ENCODE results near the gene RPL7A. TPM values are rescaled to one million over a fixed set of nuclear protein-coding genes. Genes with fewer than 3 reads are reported as not detected.
A peak's percentile ranks its signal among the peaks of the same experiment; 100 is the strongest.

The RPL7A gene
- total and polyA plus RNA-seq, 2 of the 13 experiments (the other 11 are each of a cell fraction or from before 2014, with no cell fraction given) = 2,401 to 2,938 TPM

DNA sequence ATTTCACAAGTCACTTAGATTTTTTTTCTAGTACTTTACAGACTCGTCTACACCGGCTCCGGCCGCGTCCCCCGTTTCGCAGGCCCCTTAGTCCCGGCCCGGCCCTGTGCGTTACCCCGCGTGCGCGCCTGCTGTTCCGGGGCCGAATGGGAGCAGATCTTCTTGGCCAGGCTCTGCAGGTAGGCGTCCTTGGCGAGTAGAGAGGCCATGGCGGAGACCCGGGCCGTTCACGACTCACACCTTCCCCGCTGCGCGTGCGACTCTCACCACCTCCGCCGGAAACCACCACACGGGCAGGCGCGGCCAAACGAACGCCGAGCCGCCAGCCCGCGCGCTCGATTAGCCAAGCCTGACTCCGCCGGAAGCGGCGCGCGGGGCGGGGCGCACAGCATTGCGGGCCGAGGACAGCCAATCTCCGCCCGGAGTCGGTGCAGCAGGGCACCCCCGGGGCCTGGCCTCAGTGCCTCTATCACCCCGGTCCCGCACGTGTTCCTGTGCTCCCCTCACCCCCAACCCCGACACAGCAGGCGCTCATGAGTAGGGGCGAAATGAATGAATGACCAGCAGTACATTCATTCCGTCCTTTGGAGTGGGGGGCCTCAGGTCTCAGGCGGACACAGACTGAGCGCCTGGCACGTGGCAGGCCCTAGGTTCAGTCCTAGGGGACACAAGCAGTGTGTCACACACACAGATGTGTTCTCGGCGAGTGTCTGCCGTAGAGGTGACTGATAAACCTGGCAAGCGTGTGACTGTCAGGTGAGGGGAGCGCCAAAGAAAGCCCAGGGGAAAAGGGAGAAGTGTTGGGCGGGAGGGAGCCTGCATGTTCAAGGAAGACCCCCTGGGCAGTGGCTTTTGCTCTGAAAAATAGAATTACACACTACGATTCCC, 11.8 kb upstream of the RPL7A start, which contains the start of gene SURF6 (continued):
- TF ChIP-seq HMG20A (CRISPR knock-in tag; IDR thresholded peaks at IDR 0.05; ENCODE audit: borderline replicate concordance) = 0 out of 2 replicates have a peak, but pooled peaks have one; percentile 47
- no peak for TF ChIP-seq CEBPB (IDR thresholded peaks at IDR 0.05; ENCODE audit: borderline replicate concordance, low read depth, low read length)
- no peak for TF ChIP-seq ARNT (IDR thresholded peaks at IDR 0.05)
- TF ChIP-seq, protein P1, sequence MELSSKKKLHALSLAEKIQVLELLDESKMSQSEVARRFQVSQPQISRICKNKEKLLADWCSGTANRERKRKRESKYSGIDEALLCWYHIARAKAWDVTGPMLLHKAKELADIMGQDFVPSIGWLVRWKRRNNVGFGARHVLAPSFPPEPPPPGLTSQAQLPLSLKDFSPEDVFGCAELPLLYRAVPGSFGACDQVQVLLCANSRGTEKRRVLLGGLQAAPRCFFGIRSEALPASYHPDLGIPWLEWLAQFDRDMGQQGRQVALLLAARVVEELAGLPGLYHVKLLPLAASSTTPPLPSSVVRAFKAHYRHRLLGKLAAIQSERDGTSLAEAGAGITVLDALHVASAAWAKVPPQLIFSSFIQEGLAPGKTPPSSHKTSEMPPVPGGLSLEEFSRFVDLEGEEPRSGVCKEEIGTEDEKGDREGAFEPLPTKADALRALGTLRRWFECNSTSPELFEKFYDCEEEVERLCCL (CRISPR knock-in tag; IDR thresholded peaks at IDR 0.05; ENCODE audit: borderline replicate concordance) = peak; percentile 84; the same call in 1 of the 2 replicates
- TF ChIP-seq REXO4 (CRISPR knock-in tag; IDR thresholded peaks at IDR 0.05; ENCODE audit: borderline replicate concordance) = no peak
- no peak for TF ChIP-seq ISX (CRISPR knock-in tag; conservative IDR thresholded peaks at IDR 0.05)
- TF ChIP-seq ZNF34 (CRISPR knock-in tag; IDR thresholded peaks at IDR 0.05; ENCODE audit: borderline replicate concordance) = 0 out of 2 replicates have a peak, but pooled peaks have one; percentile 56
- TF ChIP-seq, protein P2, sequence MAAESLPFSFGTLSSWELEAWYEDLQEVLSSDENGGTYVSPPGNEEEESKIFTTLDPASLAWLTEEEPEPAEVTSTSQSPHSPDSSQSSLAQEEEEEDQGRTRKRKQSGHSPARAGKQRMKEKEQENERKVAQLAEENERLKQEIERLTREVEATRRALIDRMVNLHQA (CRISPR knock-in tag; IDR thresholded peaks at IDR 0.05) = no peak
- TF ChIP-seq MLLT10 (CRISPR knock-in tag; IDR thresholded peaks at IDR 0.05) = no peak
- TF ChIP-seq ZNF138 (CRISPR knock-in tag; IDR thresholded peaks at IDR 0.05; ENCODE audit: low read depth) = 0 out of 2 replicates have a peak, but pooled peaks have one; percentile 58
- peak; percentile 61 for TF ChIP-seq CBX1 (IDR thresholded peaks at IDR 0.05; ENCODE audit: low read depth)
- TF ChIP-seq, protein P3, sequence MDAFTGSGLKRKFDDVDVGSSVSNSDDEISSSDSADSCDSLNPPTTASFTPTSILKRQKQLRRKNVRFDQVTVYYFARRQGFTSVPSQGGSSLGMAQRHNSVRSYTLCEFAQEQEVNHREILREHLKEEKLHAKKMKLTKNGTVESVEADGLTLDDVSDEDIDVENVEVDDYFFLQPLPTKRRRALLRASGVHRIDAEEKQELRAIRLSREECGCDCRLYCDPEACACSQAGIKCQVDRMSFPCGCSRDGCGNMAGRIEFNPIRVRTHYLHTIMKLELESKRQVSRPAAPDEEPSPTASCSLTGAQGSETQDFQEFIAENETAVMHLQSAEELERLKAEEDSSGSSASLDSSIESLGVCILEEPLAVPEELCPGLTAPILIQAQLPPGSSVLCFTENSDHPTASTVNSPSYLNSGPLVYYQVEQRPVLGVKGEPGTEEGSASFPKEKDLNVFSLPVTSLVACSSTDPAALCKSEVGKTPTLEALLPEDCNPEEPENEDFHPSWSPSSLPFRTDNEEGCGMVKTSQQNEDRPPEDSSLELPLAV (CRISPR knock-in tag; conservative IDR thresholded peaks at IDR 0.05; ENCODE audit: low read depth) = no peak; the same call in 1 of the 2 replicates
- TF ChIP-seq, protein P4, sequence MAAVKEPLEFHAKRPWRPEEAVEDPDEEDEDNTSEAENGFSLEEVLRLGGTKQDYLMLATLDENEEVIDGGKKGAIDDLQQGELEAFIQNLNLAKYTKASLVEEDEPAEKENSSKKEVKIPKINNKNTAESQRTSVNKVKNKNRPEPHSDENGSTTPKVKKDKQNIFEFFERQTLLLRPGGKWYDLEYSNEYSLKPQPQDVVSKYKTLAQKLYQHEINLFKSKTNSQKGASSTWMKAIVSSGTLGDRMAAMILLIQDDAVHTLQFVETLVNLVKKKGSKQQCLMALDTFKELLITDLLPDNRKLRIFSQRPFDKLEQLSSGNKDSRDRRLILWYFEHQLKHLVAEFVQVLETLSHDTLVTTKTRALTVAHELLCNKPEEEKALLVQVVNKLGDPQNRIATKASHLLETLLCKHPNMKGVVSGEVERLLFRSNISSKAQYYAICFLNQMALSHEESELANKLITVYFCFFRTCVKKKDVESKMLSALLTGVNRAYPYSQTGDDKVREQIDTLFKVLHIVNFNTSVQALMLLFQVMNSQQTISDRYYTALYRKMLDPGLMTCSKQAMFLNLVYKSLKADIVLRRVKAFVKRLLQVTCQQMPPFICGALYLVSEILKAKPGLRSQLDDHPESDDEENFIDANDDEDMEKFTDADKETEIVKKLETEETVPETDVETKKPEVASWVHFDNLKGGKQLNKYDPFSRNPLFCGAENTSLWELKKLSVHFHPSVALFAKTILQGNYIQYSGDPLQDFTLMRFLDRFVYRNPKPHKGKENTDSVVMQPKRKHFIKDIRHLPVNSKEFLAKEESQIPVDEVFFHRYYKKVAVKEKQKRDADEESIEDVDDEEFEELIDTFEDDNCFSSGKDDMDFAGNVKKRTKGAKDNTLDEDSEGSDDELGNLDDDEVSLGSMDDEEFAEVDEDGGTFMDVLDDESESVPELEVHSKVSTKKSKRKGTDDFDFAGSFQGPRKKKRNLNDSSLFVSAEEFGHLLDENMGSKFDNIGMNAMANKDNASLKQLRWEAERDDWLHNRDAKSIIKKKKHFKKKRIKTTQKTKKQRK (IDR thresholded peaks at IDR 0.05; ENCODE audit: low read length) = no peak
- peak; percentile 80; the same call in 1 of the 2 replicates for TF ChIP-seq KDM5A (IDR thresholded peaks at IDR 0.05; ENCODE audit: borderline replicate concordance, low read length)
- TF ChIP-seq EZH2 (conservative IDR thresholded peaks at IDR 0.05; ENCODE audit: low read depth, low read length) = no peak
- TF ChIP-seq ZKSCAN5 (CRISPR knock-in tag; IDR thresholded peaks at IDR 0.05) = no peak
- no peak for TF ChIP-seq KLF13 (CRISPR knock-in tag; IDR thresholded peaks at IDR 0.05)
- TF ChIP-seq BRCA1 (CRISPR knock-in tag; IDR thresholded peaks at IDR 0.05) = peak; percentile 87; the same call in 1 of the 2 replicates
- TF ChIP-seq RAD21 (CRISPR knock-in tag; IDR thresholded peaks at IDR 0.05) = peak; percentile 55; the same call in 1 of the 2 replicates
- no peak for TF ChIP-seq PCBP2 (optimal IDR thresholded peaks at IDR 0.05; ENCODE audit: low read depth, low read length, poor library complexity, severe bottlenecking)
- TF ChIP-seq AGO2 (optimal IDR thresholded peaks at IDR 0.05; ENCODE audit: low read depth, low read length) = peak; percentile 95

All from HepG2 (cell line).